Measurements from ENCODE around the gene GATB.

DNA sequence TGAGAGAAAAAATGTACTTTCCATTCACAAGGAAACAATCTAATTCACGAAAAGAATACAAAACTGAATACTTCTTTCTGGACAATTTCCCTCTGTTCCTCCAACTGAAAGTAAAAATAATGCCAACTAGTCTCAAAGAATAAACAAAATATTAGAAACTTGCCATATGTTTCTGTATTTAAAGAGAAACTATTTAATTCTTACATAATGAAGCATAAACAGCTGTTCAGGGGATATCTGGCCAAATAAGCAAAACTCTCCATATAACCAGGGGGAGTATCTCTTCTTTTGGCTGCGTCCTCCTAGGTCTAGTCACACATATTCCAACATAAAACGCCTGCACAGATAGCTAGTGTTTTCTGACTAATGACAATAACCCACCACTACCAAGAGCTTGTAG, 805 bp downstream of the GATB start:
- TF ChIP-seq ZNF621 (tag by site-specific recombination; IDR thresholded peaks at IDR 0.05) (no peak), ZNF398 (tag by site-specific recombination; IDR thresholded peaks at IDR 0.05) (no peak), ZNF76 (tag by site-specific recombination; IDR thresholded peaks at IDR 0.05; ENCODE audit: borderline replicate concordance, low read depth) (no peak), CTCF (tag by site-specific recombination; IDR thresholded peaks at IDR 0.05) (no peak), PRDM10 (tag by site-specific recombination; IDR thresholded peaks at IDR 0.05) (no peak), ATF2 (tag by site-specific recombination; IDR thresholded peaks at IDR 0.05; ENCODE audit: low read depth) (no peak), GLI4 (tag by site-specific recombination; IDR thresholded peaks at IDR 0.05) (no peak), SP2 (tag by site-specific recombination; IDR thresholded peaks at IDR 0.05) (no peak), PRDM1 (tag by site-specific recombination; IDR thresholded peaks at IDR 0.05) (no peak), ZFP69B (tag by site-specific recombination; IDR thresholded peaks at IDR 0.05) (no peak), ZNF777 (tag by site-specific recombination; IDR thresholded peaks at IDR 0.05; ENCODE audit: borderline replicate concordance) (no peak), ZBTB49 (tag by site-specific recombination; IDR thresholded peaks at IDR 0.05; ENCODE audit: low read depth) (no peak), ZNF24 (tag by site-specific recombination; IDR thresholded peaks at IDR 0.05) (no peak), ZBTB21 (tag by site-specific recombination; IDR thresholded peaks at IDR 0.05) (no peak)

All from HEK293 (cell line).